PFSK-1 (cell line): ENCODE measurements around the gene MAP6.

Experiments
- FOXP2 ChIP-seq: optimal IDR thresholded peaks from 2 replicates; pipeline ENCODE3; 2011; ENCODE audit warnings: borderline replicate concordance, control low read depth, inconsistent platforms; ENCODE audit not compliant: insufficient read depth; ENCODE audit errors: extremely low read length, extremely low read depth
- POLR2AphosphoS5 ChIP-seq: IDR thresholded peaks from 2 replicates; pipeline ENCODE4 v1.6.1; 2012; ENCODE audit warnings: low read depth, mild to moderate bottlenecking, control low read depth, low read length, moderate library complexity
- REST ChIP-seq, 2 experiments: IDR thresholded peaks; 2 replicates each; pipeline versions ENCODE4 v1.6.1 to v1.8.0; 2011 to 2012; ENCODE audit warnings: low read depth in 2 of 2, low read length in 2 of 2, control low read depth in 1 of 2, inconsistent platforms in 1 of 2, mild to moderate bottlenecking in 1 of 2, moderate library complexity in 1 of 2; ENCODE audit not compliant: insufficient read depth in 1 of 2
- SIN3A ChIP-seq: IDR thresholded peaks from 2 replicates; pipeline ENCODE4 v1.6.1; 2012; ENCODE audit warnings: mild to moderate bottlenecking, low read length, moderate library complexity, borderline replicate concordance; ENCODE audit not compliant: insufficient read depth
- TAF1 ChIP-seq: IDR thresholded peaks from 2 replicates; pipeline ENCODE4 v1.6.1; 2012; ENCODE audit warnings: low read length, control low read depth, borderline replicate concordance; ENCODE audit not compliant: insufficient read depth

MAP6 gene

DNA sequence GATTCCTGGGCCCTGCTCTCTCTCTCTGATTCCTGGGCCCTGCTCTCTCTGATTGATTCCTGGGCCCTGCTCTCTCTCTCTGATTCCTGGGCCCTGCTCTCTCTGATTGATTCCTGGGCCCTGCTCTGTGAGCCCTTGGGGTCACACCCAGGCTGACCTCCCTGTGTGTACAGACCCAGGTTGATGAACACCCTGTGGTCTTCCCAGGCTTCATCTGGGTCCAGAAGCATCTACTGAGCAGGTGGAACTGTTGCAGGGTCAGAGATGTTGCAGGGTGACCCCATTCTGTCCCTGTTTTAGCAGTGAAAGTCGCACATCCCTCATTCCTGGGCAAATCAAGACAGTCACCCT lies 126.8 kb downstream of the MAP6 start:
- no peak for TF ChIP-seq POLR2AphosphoS5
- TF ChIP-seq SIN3A: no peak
- no peak for TF ChIP-seq FOXP2
- no peak for TF ChIP-seq REST (IDR thresholded peaks at IDR 0.05; ENCODE audit: insufficient read depth in 1 of 2, low read depth in 2 of 2, low read length in 2 of 2)
- TF ChIP-seq TAF1: no peak

DNA sequence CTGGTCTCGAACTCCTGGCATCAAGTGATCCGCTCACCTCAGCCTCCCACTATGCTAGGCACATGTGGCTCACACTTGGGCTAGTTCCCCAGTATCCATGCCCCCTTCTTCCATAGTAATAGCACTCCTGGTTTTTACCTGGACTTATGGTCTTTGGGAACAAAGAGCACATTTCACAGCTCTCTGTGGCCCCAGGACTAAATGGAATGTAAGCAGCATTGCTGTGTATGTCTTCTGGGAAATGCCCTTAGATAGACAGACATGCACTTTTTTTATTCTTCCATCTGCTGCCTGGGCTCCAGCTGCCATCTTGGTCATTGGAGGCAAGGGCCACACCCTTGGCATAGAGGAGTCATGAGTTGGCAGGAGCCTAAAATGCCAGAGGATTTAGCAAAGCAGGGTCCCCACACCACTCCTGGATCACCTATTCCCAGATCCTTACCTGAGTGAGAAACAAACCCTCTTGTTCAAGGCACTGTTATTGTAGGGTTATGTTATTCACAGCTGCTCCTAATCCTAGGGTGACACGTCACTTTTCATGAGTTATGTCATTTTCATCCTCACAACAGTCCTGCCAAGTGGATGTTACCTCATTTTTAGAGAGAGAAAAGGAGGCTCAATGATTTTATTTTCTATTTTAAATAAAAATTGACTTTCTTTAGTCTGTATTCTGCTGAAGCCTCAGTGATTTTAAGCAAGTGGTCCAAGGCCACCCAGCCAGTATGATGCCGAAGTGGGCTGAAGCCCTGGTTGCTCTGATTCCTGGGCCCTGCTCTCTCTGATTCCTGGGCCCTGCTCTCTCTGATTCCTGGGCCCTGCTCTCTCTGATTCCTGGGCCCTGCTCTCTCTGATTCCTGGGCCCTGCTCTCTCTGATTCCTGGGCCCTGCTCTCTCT lies 127.4 kb downstream of the MAP6 start:
- TF ChIP-seq SIN3A: no peak
- no peak for TF ChIP-seq FOXP2
- TF ChIP-seq POLR2AphosphoS5: no peak
- no peak for TF ChIP-seq TAF1
- no peak for TF ChIP-seq REST (IDR thresholded peaks at IDR 0.05; ENCODE audit: insufficient read depth in 1 of 2, low read depth in 2 of 2, low read length in 2 of 2)

DNA sequence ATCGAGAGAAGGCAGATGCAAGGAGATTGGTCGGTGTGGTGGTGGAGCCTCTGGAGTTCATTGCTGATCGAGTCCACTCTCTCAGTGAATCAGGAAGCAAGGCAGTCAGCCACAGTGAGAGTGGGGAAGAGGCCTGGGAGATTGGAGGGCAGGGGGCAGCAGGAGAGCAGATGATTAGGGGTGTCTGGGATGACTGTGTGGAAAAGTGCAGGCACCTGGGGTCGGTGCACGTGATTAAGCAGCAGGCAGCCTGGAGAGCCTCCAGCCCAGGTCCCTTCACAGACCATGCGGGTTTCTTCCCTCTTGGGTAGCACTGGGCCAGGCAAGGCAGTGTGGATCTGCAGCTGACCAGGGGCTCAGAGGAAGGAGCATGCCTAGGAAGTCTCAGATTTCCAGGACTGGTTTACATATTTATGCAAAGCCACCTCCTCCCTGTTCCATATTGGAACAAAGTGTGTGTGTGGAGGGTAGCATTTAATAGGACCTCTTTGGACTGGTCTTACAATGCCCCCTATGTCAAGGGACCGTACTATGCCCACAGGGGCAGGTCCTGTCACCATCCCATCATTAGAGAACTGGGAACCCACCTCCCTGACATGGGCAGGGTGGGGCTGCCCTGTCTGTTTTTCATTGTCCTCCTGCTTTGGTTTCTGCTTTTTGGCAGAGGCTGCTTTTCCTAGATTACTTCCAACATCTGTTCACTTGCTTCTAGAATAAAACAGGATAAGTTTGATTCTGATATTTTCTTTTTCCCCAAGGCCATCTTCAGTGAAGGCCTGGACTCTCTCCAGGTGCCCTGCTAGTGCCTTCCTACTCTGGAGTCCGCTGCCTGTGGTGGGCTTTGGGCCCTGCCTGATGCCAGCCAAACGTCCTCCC lies 129.1 kb downstream of the MAP6 start:
- TF ChIP-seq SIN3A (no peak), FOXP2 (no peak), REST (IDR thresholded peaks at IDR 0.05; ENCODE audit: insufficient read depth in 1 of 2, low read depth in 2 of 2, low read length in 2 of 2) (no peak), POLR2AphosphoS5 (no peak), TAF1 (no peak)

GRCh38 chr11:75538150-75538942 lies 130.5 kb downstream of the MAP6 start:
- TF ChIP-seq TAF1 (no peak), POLR2AphosphoS5 (no peak), SIN3A (no peak), FOXP2 (no peak), REST (IDR thresholded peaks at IDR 0.05; ENCODE audit: insufficient read depth in 1 of 2, low read depth in 2 of 2, low read length in 2 of 2) (no peak)
